H1 (cell line): Measurements from ENCODE around the gene SLC4A1. TPM values are rescaled to one million over a fixed set of nuclear protein-coding genes. Genes with fewer than 3 reads are reported as not detected.
A peak's percentile ranks its signal among the peaks of the same experiment; 100 is the strongest.

Source experiments
- CTCF ChIA-PET: fragments of 300-600 bp; sonication (Branson Sonifier 250); formaldehyde crosslinking; loops from one replicate; lab custom pipeline; 2021; ENCODE audit not compliant: partially characterized antibody; lab: Charles Lee
- POLR2A ChIA-PET: fragments of 300-600 bp; sonication (Branson Sonifier 250); formaldehyde crosslinking; loops from one replicate; lab custom pipeline; 2021; ENCODE audit warnings: inconsistent platforms; ENCODE audit not compliant: partially characterized antibody; lab: Charles Lee
- DNase-seq, 2 experiments: peaks; one replicate each; pipeline versions ENCODE4 v3.0.0 to v3.0.0-alpha.2; 2010 to 2022; ENCODE audit warnings: low spot score in 2 of 2, low read depth in 1 of 2, mixed read lengths in 1 of 2
- FAIRE-seq: peaks from 2 replicates; lab custom pipeline; 2011; peaks lifted over from hg19 to GRCh38; lab: Jason Lieb, UNC
- H2AFZ ChIP-seq: 2 replicates; pipeline ENCODE4 v1.8.1; 2012; ENCODE audit warnings: low read length, inconsistent platforms
- H2AK5ac ChIP-seq: 2 replicates; pipeline ENCODE4 v1.6.1; 2013; ENCODE audit warnings: low read depth, low read length
- H2BK120ac ChIP-seq: replicated peaks from 2 replicates; pipeline ENCODE3; 2013; ENCODE audit warnings: low read depth, low read length, inconsistent platforms
- H2BK12ac ChIP-seq: 2 replicates; pipeline ENCODE4 v1.6.1; 2013; ENCODE audit warnings: low read depth, low read length
- H2BK15ac ChIP-seq: 2 replicates; pipeline ENCODE4 v1.6.1; 2013; ENCODE audit warnings: low read length
- H2BK20ac ChIP-seq: 2 replicates; pipeline ENCODE4 v1.6.1; 2013; ENCODE audit warnings: low read length
- H2BK5ac ChIP-seq: 2 replicates; pipeline ENCODE4 v1.6.1; 2013; ENCODE audit warnings: low read depth, low read length
- H3K14ac ChIP-seq: 2 replicates; pipeline ENCODE4 v1.6.1; 2013; ENCODE audit warnings: inconsistent platforms; ENCODE audit not compliant: insufficient read length
- H3K18ac ChIP-seq: 2 replicates; pipeline ENCODE4 v1.6.1; 2013; ENCODE audit warnings: low read length; ENCODE audit errors: extremely low read depth
- H3K23ac ChIP-seq: 2 replicates; pipeline ENCODE4 v1.6.1; 2013; ENCODE audit warnings: inconsistent platforms; ENCODE audit not compliant: insufficient read length
- H3K23me2 ChIP-seq: 2 replicates; pipeline ENCODE4 v1.6.1; 2013; ENCODE audit warnings: low read depth, low read length
- H3K27ac ChIP-seq: 2 replicates; pipeline ENCODE4 v1.6.1; 2011; ENCODE audit warnings: low read depth, low read length, inconsistent platforms
- H3K27me3 ChIP-seq, 4 experiments: replicated peaks in 1 of 4; 1 replicate in 1 of 4; 2 replicates in 3 of 4; pipeline versions ENCODE4 v1.6.1 to v1.8.1; 2011 to 2013; ENCODE audit warnings: low read length in 3 of 4, mild to moderate bottlenecking in 3 of 4, inconsistent platforms in 2 of 4, mixed read lengths in 2 of 4, moderate library complexity in 1 of 4; ENCODE audit not compliant: control insufficient read depth in 3 of 4, insufficient read depth in 3 of 4; ENCODE audit errors: extremely low read depth in 1 of 4
- H3K36me3 ChIP-seq, 4 experiments: 2 replicates each; pipeline versions ENCODE4 v1.6.1 to v1.8.1; 2011 to 2013; ENCODE audit warnings: mild to moderate bottlenecking in 4 of 4, low read length in 3 of 4, moderate library complexity in 2 of 4, control low read depth in 1 of 4, inconsistent platforms in 1 of 4; ENCODE audit not compliant: insufficient read depth in 4 of 4, control insufficient read depth in 2 of 4
- H3K4ac ChIP-seq: replicated peaks from 2 replicates; pipeline ENCODE3; 2013; ENCODE audit warnings: low read length, low read depth, mixed read lengths, inconsistent platforms; ENCODE audit not compliant: insufficient read length
- H3K4me1 ChIP-seq, 4 experiments: replicated peaks in 1 of 4; 1 replicate in 1 of 4; 2 replicates in 3 of 4; pipeline versions ENCODE4 v1.6.1 to v1.8.1; 2011 to 2013; ENCODE audit warnings: low read length in 3 of 4, inconsistent platforms in 2 of 4, mixed read lengths in 1 of 4; ENCODE audit not compliant: insufficient read depth in 4 of 4, control insufficient read depth in 3 of 4
- H3K4me2 ChIP-seq, 2 experiments: 2 replicates each; pipeline versions ENCODE4 v1.6.1 to v1.8.1; 2011 to 2013; ENCODE audit warnings: low read depth in 2 of 2, low read length in 2 of 2, control low read depth in 1 of 2, inconsistent platforms in 1 of 2, mild to moderate bottlenecking in 1 of 2; ENCODE audit not compliant: insufficient read depth in 1 of 2
- H3K4me3 ChIP-seq, 4 experiments: fragments of 200-600, 300-600 bp in 1 of 4; sonication (generic), shearing (Covaris generic), sonication (Bioruptor Twin) in 1 of 4; 2 replicates each; pipeline versions ENCODE4 v1.5.1 to v1.8.1; 2011 to 2016; ENCODE audit warnings: low read length in 4 of 4, low read depth in 3 of 4, control low read depth in 2 of 4, inconsistent platforms in 2 of 4, mild to moderate bottlenecking in 2 of 4, mixed read lengths in 1 of 4, moderate library complexity in 1 of 4; ENCODE audit not compliant: insufficient read depth in 2 of 4; ENCODE audit errors: extremely low read depth in 1 of 4
- H3K56ac ChIP-seq: replicated peaks from 2 replicates; pipeline ENCODE3; 2013; ENCODE audit warnings: low read depth, mild to moderate bottlenecking, mixed read lengths, low read length, inconsistent platforms; ENCODE audit not compliant: insufficient read length
- H3K79me1 ChIP-seq: 2 replicates; pipeline ENCODE4 v1.6.1; 2013; ENCODE audit warnings: low read depth, low read length, control low read depth
- H3K79me2 ChIP-seq, 2 experiments: 2 replicates each; pipeline versions ENCODE4 v1.6.1 to v1.8.1; 2012 to 2013; ENCODE audit warnings: low read length in 2 of 2, mild to moderate bottlenecking in 2 of 2, inconsistent platforms in 1 of 2; ENCODE audit not compliant: insufficient read depth in 2 of 2, control insufficient read depth in 1 of 2
- H3K9ac ChIP-seq, 4 experiments: replicated peaks in 1 of 4; 1 replicate in 1 of 4; 2 replicates in 3 of 4; pipeline versions ENCODE4 v1.6.1 to v1.8.1; 2011 to 2013; ENCODE audit warnings: low read depth in 3 of 4, low read length in 3 of 4, control low read depth in 2 of 4, mild to moderate bottlenecking in 2 of 4, moderate library complexity in 2 of 4, inconsistent platforms in 1 of 4; ENCODE audit errors: extremely low read depth in 1 of 4
- H3K9me3 ChIP-seq, 2 experiments: 2 replicates each; pipeline versions ENCODE4 v1.6.1 to v1.8.1; 2012 to 2013; ENCODE audit warnings: mild to moderate bottlenecking in 2 of 2, moderate library complexity in 2 of 2, control low read depth in 1 of 2, inconsistent platforms in 1 of 2, low read depth in 1 of 2, low read length in 1 of 2, mixed read lengths in 1 of 2; ENCODE audit not compliant: insufficient read depth in 2 of 2
- H4K20me1 ChIP-seq, 2 experiments: replicated peaks in 1 of 2; 2 replicates each; pipeline versions ENCODE3 to v1.8.1; 2011 to 2013; ENCODE audit warnings: inconsistent platforms in 2 of 2, low read length in 2 of 2, mild to moderate bottlenecking in 1 of 2; ENCODE audit not compliant: insufficient read depth in 2 of 2, control insufficient read depth in 1 of 2
- H4K5ac ChIP-seq: 2 replicates; pipeline ENCODE4 v1.6.1; 2013; ENCODE audit warnings: low read length, low read depth, mixed read lengths, inconsistent platforms; ENCODE audit not compliant: insufficient read length
- H4K8ac ChIP-seq: 2 replicates; pipeline ENCODE4 v1.8.0; 2013; ENCODE audit warnings: mild to moderate bottlenecking, moderate library complexity, low read length, inconsistent platforms; ENCODE audit not compliant: insufficient read depth; ENCODE audit errors: extremely low read depth
- H4K91ac ChIP-seq: replicated peaks from 2 replicates; pipeline ENCODE3; 2013; ENCODE audit warnings: low read length, mixed read lengths, inconsistent platforms; ENCODE audit not compliant: insufficient read length
- CTCF ChIP-seq, 3 experiments: IDR thresholded peaks; 1 replicate in 2 of 3; 2 replicates in 1 of 3; pipeline versions ENCODE4 v1.5.1 to v1.6.1; 2011; ENCODE audit warnings: low read length in 3 of 3, mild to moderate bottlenecking in 3 of 3, inconsistent platforms in 2 of 3, low read depth in 1 of 3, moderate library complexity in 1 of 3; ENCODE audit not compliant: insufficient read depth in 1 of 3; ENCODE audit errors: control extremely low read depth in 1 of 3
- E2F6 ChIP-seq: IDR thresholded peaks from 2 replicates; pipeline ENCODE4 v1.6.1; 2012; ENCODE audit warnings: inconsistent platforms
- RXRA ChIP-seq: IDR thresholded peaks from 2 replicates; pipeline ENCODE4 v1.6.1; 2011; ENCODE audit warnings: low read depth, mild to moderate bottlenecking, low read length, moderate library complexity; ENCODE audit not compliant: insufficient read depth
- SP1 ChIP-seq: IDR thresholded peaks from 2 replicates; pipeline ENCODE4 v1.6.1; 2011; ENCODE audit warnings: low read depth, low read length
- SRF ChIP-seq: IDR thresholded peaks from 2 replicates; pipeline ENCODE4 v1.6.1; 2011; ENCODE audit warnings: mild to moderate bottlenecking, low read depth, low read length, moderate library complexity
- TAF7 ChIP-seq: optimal IDR thresholded peaks from 2 replicates; pipeline ENCODE3; 2011; ENCODE audit warnings: low read depth, mild to moderate bottlenecking, inconsistent platforms, low read length, moderate library complexity, borderline replicate concordance
- WGBS, 2 experiments: shearing (Covaris generic) in 1 of 2; methylation state at CpG; one replicate each; pipeline versions ENCODE4 v1.1.6 to v1.1.7; 2013 to 2015; ENCODE audit warnings: low lambda C conversion rate in 2 of 2, mixed read lengths in 2 of 2, inconsistent platforms in 1 of 2, low coverage in 1 of 2, missing lambda C conversion rate in 1 of 2; ENCODE audit not compliant: insufficient replicate concordance in 2 of 2, insufficient coverage in 1 of 2, insufficient read length in 1 of 2; ENCODE audit errors: extremely low coverage in 1 of 2, missing lambda C conversion rate in 1 of 2; 5-methylcytosine and 5-hydroxymethylcytosine counted together
- polyA plus RNA-seq, 7 experiments: library from polyadenylated mRNA; depleted of rRNA in 3 of 7; stranded (reverse) in 5 of 7; unstranded in 2 of 7; fragments of >200 nt in 5 of 7; fragments of 200-250 nt in 2 of 7; gene quantifications; 1 replicate in 5 of 7; 2 replicates in 1 of 7; 4 replicates in 1 of 7; pipeline versions ENCODE4 v1.2.1 to v1.2.3, GENCODE V29; 2011 to 2013; ENCODE audit warnings: missing spikeins in 2 of 7, mixed read lengths in 2 of 7
- total RNA-seq: library from RNA; stranded (reverse); fragmentation: NEBNext Ultra II Directional; extraction: Animal tissue kit (Norgen Biotek cat#: 25700); gene quantifications from 2 replicates; pipeline ENCODE4 v1.2.1, GENCODE V29; 2021
- TF ChIP-seq, protein P1 (sequence below): IDR thresholded peaks from 2 replicates; pipeline ENCODE4 v1.6.1; 2011; ENCODE audit warnings: low read length, improper control_type of control experiment

Gene SLC4A1
- total and polyA plus RNA-seq, 2 of the 8 experiments (the other 6 are each of a cell fraction or from before 2014, with no cell fraction given) = 0.08 TPM; not detected in 1

GRCh38 chr17:44312396-44313104 lies 44.6 kb upstream of the SLC4A1 start:
- H3K14ac ChIP-seq = no peak overlapping the region
- no peaks in the 10 kb centered on the region for H3K79me1 ChIP-seq
- no peak overlapping the region for H3K23ac ChIP-seq
- H3K56ac ChIP-seq = peak overlapping the region; percentile 48
- peaks cover 0 to 12% of the 10 kb centered on the region in 2 experiments for H4K20me1 ChIP-seq
- peak overlapping the region; percentile 88; the same call in 1 of the 2 replicates for H2BK12ac ChIP-seq
- POLR2A ChIA-PET = interaction anchor here (0.7 to 14.6 kb wide), 5 partner anchors 9 to 102 kb away, joined by 3 to 135 read pairs (median 3); partner anchors contain the start of gene GRN
- H3K4me2 ChIP-seq = no peak overlapping the region; a peak in 1 of 4 replicates
- H3K4me1 ChIP-seq = peaks cover 7 to 47% (median 36%) of the 10 kb centered on the region in 4 experiments
- no peak overlapping the region; the same call in 1 of the 2 replicates for H3K18ac ChIP-seq
- H2BK120ac ChIP-seq = no peak overlapping the region
- no peak overlapping the region for H3K4me3 ChIP-seq
- WGBS, 2 experiments = 89% methylated on average over 9 of the region's 17 CpGs; no CpG with 5 or more reads in 1 of the 2 experiments
- H3K9me3 ChIP-seq = no peaks in the 10 kb centered on the region
- H3K23me2 ChIP-seq = peaks cover 20% of the 10 kb centered on the region
- H3K9ac ChIP-seq = no peak overlapping the region
- H4K8ac ChIP-seq = no peak overlapping the region; the same call in 1 of the 2 replicates
- H2AK5ac ChIP-seq = no peak overlapping the region; the same call in 1 of the 2 replicates
- no peak overlapping the region; the same call in 1 of the 2 replicates for H2BK20ac ChIP-seq
- H2BK15ac ChIP-seq = peak overlapping the region; percentile 88; the same call in 1 of the 2 replicates
- peak overlapping the region; percentile 7; the same call in 1 of the 2 replicates for H2BK5ac ChIP-seq
- H3K27me3 ChIP-seq = peaks cover 0 to 19% (median 17%) of the 10 kb centered on the region in 4 experiments; a peak in 6 of 7 replicates
- no peak overlapping the region for H2AFZ ChIP-seq
- no peaks in the 10 kb centered on the region for H3K79me2 ChIP-seq
- no peaks in the 10 kb centered on the region for H3K36me3 ChIP-seq
- DNase-seq (no peak), FAIRE-seq (no peak)
- no peak overlapping the region for H3K27ac ChIP-seq
- H4K91ac ChIP-seq = no peak overlapping the region
- no peak overlapping the region for H3K4ac ChIP-seq
- CTCF ChIA-PET = interaction anchor here (0.8 to 2.5 kb wide), 5 partner anchors 9 to 102 kb away, joined by 3 to 10 read pairs (median 4); no protein-coding TSS in a partner anchor
- H4K5ac ChIP-seq = no peak overlapping the region
- no peak for TF ChIP-seq SP1
- TF ChIP-seq SRF = no peak
- no peak for TF ChIP-seq E2F6
- TF ChIP-seq RXRA = no peak
- TF ChIP-seq CTCF (IDR thresholded peaks at IDR 0.05; ENCODE audit: control extremely low read depth in 1 of 3, insufficient read depth in 1 of 3, low read depth in 1 of 3, low read length in 3 of 3) = no peak
- TF ChIP-seq, protein P1, sequence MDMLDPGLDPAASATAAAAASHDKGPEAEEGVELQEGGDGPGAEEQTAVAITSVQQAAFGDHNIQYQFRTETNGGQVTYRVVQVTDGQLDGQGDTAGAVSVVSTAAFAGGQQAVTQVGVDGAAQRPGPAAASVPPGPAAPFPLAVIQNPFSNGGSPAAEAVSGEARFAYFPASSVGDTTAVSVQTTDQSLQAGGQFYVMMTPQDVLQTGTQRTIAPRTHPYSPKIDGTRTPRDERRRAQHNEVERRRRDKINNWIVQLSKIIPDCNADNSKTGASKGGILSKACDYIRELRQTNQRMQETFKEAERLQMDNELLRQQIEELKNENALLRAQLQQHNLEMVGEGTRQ = no peak
- no peak for TF ChIP-seq TAF7
